ENCODE data around the gene NUDT5. TPM values are rescaled to one million over a fixed set of nuclear protein-coding genes. Genes with fewer than 3 reads are reported as not detected.

Gene NUDT5
- 43.3 TPM for total RNA-seq
- long read RNA-seq, partial matches to known transcripts: 3 of 18 reads
- long read RNA-seq, other reads (novel, unspliced or antisense): 14 of 18 reads

- Histone ChIP-seq H3K4me1 (peaks cover 47% of the 10 kb centered on the region), H3K4me3 (peak within 1 kb of the TSS; percentile 88), H3K36me3 (peaks cover 20% of the 10 kb centered on the region), H3K27me3 (ENCODE audit: low read depth) (no peaks in the 10 kb centered on the region), H3K9me3 (no peaks in the 10 kb centered on the region), H3K27ac (peak within 1 kb of the TSS; percentile 91)
- ATAC-seq: peak; percentile 97 to 98
- TF ChIP-seq, protein P1, sequence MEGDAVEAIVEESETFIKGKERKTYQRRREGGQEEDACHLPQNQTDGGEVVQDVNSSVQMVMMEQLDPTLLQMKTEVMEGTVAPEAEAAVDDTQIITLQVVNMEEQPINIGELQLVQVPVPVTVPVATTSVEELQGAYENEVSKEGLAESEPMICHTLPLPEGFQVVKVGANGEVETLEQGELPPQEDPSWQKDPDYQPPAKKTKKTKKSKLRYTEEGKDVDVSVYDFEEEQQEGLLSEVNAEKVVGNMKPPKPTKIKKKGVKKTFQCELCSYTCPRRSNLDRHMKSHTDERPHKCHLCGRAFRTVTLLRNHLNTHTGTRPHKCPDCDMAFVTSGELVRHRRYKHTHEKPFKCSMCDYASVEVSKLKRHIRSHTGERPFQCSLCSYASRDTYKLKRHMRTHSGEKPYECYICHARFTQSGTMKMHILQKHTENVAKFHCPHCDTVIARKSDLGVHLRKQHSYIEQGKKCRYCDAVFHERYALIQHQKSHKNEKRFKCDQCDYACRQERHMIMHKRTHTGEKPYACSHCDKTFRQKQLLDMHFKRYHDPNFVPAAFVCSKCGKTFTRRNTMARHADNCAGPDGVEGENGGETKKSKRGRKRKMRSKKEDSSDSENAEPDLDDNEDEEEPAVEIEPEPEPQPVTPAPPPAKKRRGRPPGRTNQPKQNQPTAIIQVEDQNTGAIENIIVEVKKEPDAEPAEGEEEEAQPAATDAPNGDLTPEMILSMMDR (IDR thresholded peaks at IDR 0.05): no peak
- peak; percentile 92 for DNase-seq
- intact Hi-C loops (cut with DNase I): no loop called here
Observed at GRCh38 chr10:12195603-12196506, at the start of gene NUDT5, which contains the start of gene CDC123. TSS of gene NUDT5 (minus strand) at chr10:12195891. CDS start at chr10:12186291, 9,600 bp downstream. TSS of gene CDC123 (plus strand) at chr10:12196188. CDS start at chr10:12196246, 58 bp downstream.

DNA sequence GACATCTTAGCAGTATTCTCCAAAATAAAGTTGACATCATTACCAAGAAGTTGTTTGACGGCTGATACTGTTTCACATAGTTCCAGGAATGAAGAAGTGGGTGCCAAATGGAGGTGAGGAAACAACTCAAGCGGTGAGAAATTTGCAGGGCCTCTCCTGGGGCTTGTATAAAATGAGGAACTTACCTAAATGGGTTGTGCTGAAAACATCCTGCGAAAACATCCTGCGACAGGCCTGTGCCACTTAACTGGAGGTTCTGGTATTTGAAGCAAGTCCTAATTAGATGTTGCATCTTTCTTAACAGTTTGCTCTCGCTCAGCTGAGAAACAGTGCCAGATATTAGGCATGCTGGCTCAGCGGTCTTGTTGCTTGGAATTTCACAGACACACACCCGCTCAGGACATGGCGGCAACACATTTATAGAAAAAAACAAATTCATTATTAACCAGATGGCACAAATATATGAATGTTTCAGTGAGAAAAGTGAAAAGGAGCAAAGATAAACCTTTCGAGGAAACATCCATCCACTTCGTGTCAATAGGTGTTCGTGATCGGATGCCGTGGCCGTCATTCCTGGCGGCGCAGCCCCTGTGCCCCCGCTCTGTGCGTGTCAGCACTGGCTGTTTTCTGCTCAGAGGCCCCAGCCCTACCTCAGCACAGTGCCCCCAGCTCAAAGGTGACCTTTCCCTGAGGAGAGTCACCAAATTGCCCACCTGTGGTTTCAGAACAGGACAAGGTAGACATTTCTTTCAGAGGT, 48.4 kb upstream of the NUDT5 start:
- intact Hi-C loops (cut with DNase I): no loop called here
- TF ChIP-seq, protein P1 (IDR thresholded peaks at IDR 0.05): no peak
- Histone ChIP-seq H3K27me3 (ENCODE audit: low read depth) (no peaks in the 10 kb centered on the region), H3K4me3 (no peak overlapping the region), H3K9me3 (no peaks in the 10 kb centered on the region), H3K27ac (no peak overlapping the region), H3K4me1 (peaks cover 25% of the 10 kb centered on the region), H3K36me3 (peaks cover 45% of the 10 kb centered on the region)
- DNase-seq (no peak), ATAC-seq (peak; percentile 57 to 63)

DNA sequence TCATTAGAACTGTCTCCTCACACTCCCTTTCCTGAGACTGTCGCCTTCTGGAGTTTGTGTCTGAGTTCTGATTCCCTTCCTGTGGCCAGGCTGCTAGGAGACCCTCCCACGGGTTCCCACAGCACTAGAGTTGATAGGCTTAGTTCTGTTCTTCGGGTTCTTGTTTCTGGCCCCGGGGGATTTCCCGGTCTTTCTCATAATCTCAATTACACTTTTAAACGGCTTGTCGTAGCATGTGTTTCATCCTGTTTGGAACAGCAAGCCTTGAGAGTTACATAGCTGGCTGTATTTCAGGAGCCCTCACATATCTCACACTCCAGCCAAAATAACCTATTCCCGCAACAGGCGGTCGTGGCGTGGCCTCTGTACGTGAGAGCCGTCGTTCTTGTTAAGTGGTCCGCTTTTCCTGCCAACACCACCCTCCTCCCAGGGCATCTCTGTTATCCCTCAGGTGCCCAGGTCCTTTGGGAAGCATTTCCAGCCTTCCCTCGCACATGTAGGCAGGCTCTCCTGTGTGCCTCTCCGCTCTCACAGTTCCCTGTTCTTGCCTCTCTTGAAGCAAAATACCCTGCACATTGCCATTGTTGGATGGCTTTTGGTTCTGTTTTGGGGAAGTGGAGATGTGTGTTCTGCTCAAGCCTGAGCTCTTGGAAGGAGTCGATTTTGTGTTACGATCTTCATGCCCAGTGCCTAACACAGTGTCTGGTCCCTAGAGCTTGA, 46.3 kb upstream of the NUDT5 start:
- intact Hi-C loops (cut with DNase I): no loop called here
- Histone ChIP-seq H3K9me3 (no peaks in the 10 kb centered on the region), H3K4me3 (no peak overlapping the region), H3K27ac (peak overlapping the region; percentile 60), H3K4me1 (peaks cover 25% of the 10 kb centered on the region), H3K36me3 (peaks cover 56% of the 10 kb centered on the region), H3K27me3 (ENCODE audit: low read depth) (no peaks in the 10 kb centered on the region)
- no peak for DNase-seq
- TF ChIP-seq, protein P1 (IDR thresholded peaks at IDR 0.05): no peak
- peak; percentile 60 to 75 for ATAC-seq

GRCh38 chr10:12238821-12239220, 43.1 kb upstream of the NUDT5 start:
- DNase-seq (no peak), ATAC-seq (no peak)
- TF ChIP-seq, protein P1 (IDR thresholded peaks at IDR 0.05): no peak
- H3K4me3 ChIP-seq: no peak overlapping the region
- peaks cover 33% of the 10 kb centered on the region for H3K4me1 ChIP-seq
- H3K36me3 ChIP-seq: peaks cover 50% of the 10 kb centered on the region
- intact Hi-C loops (cut with DNase I): no loop called here
- H3K9me3 ChIP-seq: no peaks in the 10 kb centered on the region
- no peaks in the 10 kb centered on the region for H3K27me3 ChIP-seq (ENCODE audit: low read depth)
- H3K27ac ChIP-seq: no peak overlapping the region

All from lower lobe of right lung (tissue), 2 donors.